ENCODE results near the gene ROCK2.

DNA sequence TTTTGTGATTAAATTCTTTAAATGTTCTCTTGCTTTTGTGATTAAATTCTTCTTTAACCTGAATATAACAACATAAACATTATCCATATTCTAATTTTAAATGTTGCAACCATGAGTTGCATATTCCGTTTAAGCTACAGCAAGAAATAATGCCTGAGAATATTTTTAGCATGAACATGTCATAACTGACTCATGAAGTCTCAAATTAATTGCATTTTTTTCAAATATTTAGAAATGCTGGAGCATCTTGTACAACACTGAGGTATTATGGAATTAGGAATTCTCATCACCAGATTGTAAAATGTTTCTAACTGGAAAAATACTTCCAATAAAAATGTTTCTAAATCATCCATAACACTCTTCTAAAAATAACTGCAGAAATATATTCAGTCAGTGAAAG is 14.7 kb downstream of the ROCK2 start:
- TF ChIP-seq, protein P1, sequence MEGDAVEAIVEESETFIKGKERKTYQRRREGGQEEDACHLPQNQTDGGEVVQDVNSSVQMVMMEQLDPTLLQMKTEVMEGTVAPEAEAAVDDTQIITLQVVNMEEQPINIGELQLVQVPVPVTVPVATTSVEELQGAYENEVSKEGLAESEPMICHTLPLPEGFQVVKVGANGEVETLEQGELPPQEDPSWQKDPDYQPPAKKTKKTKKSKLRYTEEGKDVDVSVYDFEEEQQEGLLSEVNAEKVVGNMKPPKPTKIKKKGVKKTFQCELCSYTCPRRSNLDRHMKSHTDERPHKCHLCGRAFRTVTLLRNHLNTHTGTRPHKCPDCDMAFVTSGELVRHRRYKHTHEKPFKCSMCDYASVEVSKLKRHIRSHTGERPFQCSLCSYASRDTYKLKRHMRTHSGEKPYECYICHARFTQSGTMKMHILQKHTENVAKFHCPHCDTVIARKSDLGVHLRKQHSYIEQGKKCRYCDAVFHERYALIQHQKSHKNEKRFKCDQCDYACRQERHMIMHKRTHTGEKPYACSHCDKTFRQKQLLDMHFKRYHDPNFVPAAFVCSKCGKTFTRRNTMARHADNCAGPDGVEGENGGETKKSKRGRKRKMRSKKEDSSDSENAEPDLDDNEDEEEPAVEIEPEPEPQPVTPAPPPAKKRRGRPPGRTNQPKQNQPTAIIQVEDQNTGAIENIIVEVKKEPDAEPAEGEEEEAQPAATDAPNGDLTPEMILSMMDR (IDR thresholded peaks at IDR 0.05; ENCODE audit: low read depth, low read length, missing input control): no peak
- TF ChIP-seq FOXA1 (IDR thresholded peaks at IDR 0.05) (no peak), YY1 (IDR thresholded peaks at IDR 0.05) (no peak), JUND (IDR thresholded peaks at IDR 0.05) (no peak), EGR1 (IDR thresholded peaks at IDR 0.05; ENCODE audit: low read depth in 2 of 2) (no peak), SP1 (IDR thresholded peaks at IDR 0.05) (no peak), TAF1 (conservative IDR thresholded peaks at IDR 0.05) (no peak)
- TF ChIP-seq, protein P2, sequence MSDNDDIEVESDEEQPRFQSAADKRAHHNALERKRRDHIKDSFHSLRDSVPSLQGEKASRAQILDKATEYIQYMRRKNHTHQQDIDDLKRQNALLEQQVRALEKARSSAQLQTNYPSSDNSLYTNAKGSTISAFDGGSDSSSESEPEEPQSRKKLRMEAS (IDR thresholded peaks at IDR 0.05): no peak
- TF ChIP-seq, protein P3, sequence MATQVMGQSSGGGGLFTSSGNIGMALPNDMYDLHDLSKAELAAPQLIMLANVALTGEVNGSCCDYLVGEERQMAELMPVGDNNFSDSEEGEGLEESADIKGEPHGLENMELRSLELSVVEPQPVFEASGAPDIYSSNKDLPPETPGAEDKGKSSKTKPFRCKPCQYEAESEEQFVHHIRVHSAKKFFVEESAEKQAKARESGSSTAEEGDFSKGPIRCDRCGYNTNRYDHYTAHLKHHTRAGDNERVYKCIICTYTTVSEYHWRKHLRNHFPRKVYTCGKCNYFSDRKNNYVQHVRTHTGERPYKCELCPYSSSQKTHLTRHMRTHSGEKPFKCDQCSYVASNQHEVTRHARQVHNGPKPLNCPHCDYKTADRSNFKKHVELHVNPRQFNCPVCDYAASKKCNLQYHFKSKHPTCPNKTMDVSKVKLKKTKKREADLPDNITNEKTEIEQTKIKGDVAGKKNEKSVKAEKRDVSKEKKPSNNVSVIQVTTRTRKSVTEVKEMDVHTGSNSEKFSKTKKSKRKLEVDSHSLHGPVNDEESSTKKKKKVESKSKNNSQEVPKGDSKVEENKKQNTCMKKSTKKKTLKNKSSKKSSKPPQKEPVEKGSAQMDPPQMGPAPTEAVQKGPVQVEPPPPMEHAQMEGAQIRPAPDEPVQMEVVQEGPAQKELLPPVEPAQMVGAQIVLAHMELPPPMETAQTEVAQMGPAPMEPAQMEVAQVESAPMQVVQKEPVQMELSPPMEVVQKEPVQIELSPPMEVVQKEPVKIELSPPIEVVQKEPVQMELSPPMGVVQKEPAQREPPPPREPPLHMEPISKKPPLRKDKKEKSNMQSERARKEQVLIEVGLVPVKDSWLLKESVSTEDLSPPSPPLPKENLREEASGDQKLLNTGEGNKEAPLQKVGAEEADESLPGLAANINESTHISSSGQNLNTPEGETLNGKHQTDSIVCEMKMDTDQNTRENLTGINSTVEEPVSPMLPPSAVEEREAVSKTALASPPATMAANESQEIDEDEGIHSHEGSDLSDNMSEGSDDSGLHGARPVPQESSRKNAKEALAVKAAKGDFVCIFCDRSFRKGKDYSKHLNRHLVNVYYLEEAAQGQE (IDR thresholded peaks at IDR 0.05): no peak
